Progenitor cell of endocrine pancreas (in vitro differentiated cells): Measurements from ENCODE around the gene TEX261. TPM values are rescaled to one million over a fixed set of nuclear protein-coding genes. Genes with fewer than 3 reads are reported as not detected.

Source experiments
- DNase-seq: peaks from one replicate; pipeline ENCODE4 v3.0.0; 2021; ENCODE audit warnings: low spot score; ENCODE audit not compliant: unreplicated experiment
- H3K27ac Mint-ChIP-seq: 2 replicates; pipeline ENCODE4 v1.8.0; 2021; ENCODE audit warnings: mild to moderate bottlenecking, moderate library complexity, mixed read lengths
- H3K27me3 Mint-ChIP-seq: 2 replicates; pipeline ENCODE4 v1.8.0; 2021; ENCODE audit warnings: mixed read lengths
- H3K36me3 Mint-ChIP-seq: 2 replicates; pipeline ENCODE4 v1.8.0; 2022; ENCODE audit warnings: mixed read lengths; ENCODE audit not compliant: insufficient read depth
- H3K4me1 Mint-ChIP-seq: 2 replicates; pipeline ENCODE4 v1.8.0; 2021; ENCODE audit warnings: low read depth, mixed read lengths
- H3K4me3 Mint-ChIP-seq: 2 replicates; pipeline ENCODE4 v1.8.0; 2021; ENCODE audit warnings: low read depth, mild to moderate bottlenecking, moderate library complexity, mixed read lengths
- H3K9me3 Mint-ChIP-seq: 2 replicates; pipeline ENCODE4 v1.8.0; 2021; ENCODE audit warnings: low read depth, mixed read lengths
- total RNA-seq: library from RNA; stranded (reverse); gene quantifications from 2 replicates; pipeline ENCODE4 v1.2.1, GENCODE V29; 2021
- TF ChIP-seq, protein P1 (sequence below): fragments of 200-600 bp; sonication (generic); IDR thresholded peaks from one replicate; pipeline ENCODE4 v1.5.0; 2021; ENCODE audit warnings: antibody characterized with exemption, mild to moderate bottlenecking; ENCODE audit not compliant: unreplicated experiment

The TEX261 gene
- total RNA-seq, 1 donor from 2014 or later: 36.9 TPM

DNA sequence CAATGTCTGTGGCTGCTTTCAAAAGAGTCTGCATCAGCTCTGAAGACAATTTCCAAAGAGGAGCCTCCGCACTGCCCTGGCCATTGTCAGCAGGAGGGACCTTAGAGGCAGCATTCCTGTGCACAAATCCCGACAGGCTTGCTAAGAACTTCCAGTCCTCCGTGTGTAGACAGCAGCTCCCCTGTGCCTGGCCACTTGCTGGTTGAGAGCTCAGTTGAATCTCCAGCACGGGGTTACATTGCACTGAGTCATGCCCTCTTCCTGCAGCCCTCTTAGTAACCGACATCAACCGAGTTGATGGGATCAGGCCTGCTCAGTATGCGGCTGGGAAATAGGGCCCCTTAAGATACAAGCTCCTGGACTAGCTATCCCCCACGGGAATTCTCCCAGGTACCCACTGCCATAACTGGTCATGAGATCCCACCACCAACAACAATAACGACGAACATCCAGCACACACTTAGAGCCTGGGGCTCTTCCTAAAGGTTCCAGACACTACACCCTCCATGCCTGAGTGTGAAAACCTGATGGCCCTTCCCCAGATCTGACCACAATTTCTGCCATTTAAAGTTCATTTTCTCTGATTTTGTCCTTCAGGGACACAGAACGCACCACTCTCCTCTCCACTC lies 47.0 kb downstream of the TEX261 start:
- no peaks in the 10 kb centered on the region for H3K36me3 Mint-ChIP-seq
- TF ChIP-seq, protein P1, sequence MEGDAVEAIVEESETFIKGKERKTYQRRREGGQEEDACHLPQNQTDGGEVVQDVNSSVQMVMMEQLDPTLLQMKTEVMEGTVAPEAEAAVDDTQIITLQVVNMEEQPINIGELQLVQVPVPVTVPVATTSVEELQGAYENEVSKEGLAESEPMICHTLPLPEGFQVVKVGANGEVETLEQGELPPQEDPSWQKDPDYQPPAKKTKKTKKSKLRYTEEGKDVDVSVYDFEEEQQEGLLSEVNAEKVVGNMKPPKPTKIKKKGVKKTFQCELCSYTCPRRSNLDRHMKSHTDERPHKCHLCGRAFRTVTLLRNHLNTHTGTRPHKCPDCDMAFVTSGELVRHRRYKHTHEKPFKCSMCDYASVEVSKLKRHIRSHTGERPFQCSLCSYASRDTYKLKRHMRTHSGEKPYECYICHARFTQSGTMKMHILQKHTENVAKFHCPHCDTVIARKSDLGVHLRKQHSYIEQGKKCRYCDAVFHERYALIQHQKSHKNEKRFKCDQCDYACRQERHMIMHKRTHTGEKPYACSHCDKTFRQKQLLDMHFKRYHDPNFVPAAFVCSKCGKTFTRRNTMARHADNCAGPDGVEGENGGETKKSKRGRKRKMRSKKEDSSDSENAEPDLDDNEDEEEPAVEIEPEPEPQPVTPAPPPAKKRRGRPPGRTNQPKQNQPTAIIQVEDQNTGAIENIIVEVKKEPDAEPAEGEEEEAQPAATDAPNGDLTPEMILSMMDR: no peak
- H3K9me3 Mint-ChIP-seq: no peaks in the 10 kb centered on the region
- peak; percentile 6 for DNase-seq
- H3K4me3 Mint-ChIP-seq: no peak overlapping the region
- no peak overlapping the region for H3K27ac Mint-ChIP-seq
- H3K27me3 Mint-ChIP-seq: peaks cover 74% of the 10 kb centered on the region
- peaks cover 5% of the 10 kb centered on the region for H3K4me1 Mint-ChIP-seq

DNA sequence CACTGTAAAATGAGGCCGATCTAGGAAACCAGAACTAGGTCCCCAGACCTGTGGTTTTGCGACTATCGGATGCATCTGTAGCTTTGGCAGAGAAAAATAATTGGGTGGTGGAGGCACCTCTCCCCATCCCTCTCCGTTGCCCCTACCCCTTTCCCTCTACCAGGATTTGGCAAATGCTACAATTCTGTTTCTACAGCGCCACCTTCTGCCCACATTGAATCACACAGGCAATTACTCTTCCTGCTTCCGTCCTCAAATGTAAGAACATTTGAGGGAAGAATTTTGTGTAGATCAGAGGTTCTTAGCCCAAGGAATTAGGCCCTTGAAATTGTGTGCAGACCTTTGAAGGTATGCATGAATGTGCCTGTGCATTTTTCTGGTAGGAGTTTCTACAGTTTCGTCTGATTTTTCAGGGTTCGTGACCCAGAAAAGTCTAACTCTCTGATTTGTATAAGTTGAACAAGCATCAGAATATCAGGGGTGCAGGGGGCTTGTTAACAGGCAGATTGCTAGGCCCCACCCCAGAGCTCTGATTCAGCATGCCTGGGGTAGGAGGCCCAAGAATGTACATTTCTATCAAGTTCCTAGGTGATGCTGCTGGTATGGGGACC lies 47.7 kb downstream of the TEX261 start:
- Mint-ChIP-seq H3K36me3 (no peaks in the 10 kb centered on the region), H3K9me3 (no peaks in the 10 kb centered on the region), H3K27ac (no peak overlapping the region), H3K4me1 (peaks cover 5% of the 10 kb centered on the region), H3K27me3 (peaks cover 74% of the 10 kb centered on the region), H3K4me3 (no peak overlapping the region)
- DNase-seq: peak; percentile 43
- TF ChIP-seq, protein P1: peak; percentile 79

DNA sequence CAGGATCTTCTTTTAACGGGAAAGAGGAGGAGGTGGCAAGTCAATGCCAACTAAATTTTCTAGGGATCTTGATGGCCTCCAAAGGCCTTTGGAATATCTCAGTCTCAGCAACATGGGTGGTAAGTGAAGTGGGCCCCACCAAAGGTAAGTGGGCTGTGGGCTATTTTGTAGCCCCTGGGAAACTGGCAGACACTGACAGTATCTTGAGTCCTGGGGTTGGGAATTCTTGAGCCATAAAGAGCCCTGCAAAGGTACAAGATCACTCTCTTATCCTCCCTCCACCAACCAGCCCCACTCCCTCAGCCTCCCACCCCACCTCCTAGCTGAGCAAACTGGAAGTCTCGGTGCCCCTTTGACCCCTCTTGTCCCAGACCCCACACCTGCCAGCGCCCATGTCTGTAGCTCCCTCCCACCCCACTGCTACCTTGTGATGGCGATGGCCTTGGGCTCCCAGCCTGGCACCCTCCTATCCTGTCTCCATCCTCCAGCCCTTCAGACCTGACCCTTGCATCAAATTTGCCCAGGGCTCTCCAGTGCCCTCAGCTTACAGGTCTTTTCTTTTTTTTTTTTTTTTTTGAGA lies 50.5 kb downstream of the TEX261 start:
- H3K36me3 Mint-ChIP-seq: no peaks in the 10 kb centered on the region
- DNase-seq: no peak
- H3K4me3 Mint-ChIP-seq: no peak overlapping the region
- TF ChIP-seq, protein P1: no peak
- H3K27ac Mint-ChIP-seq: no peak overlapping the region
- peaks cover 5% of the 10 kb centered on the region for H3K4me1 Mint-ChIP-seq
- peaks cover 82% of the 10 kb centered on the region for H3K27me3 Mint-ChIP-seq
- no peaks in the 10 kb centered on the region for H3K9me3 Mint-ChIP-seq

DNA sequence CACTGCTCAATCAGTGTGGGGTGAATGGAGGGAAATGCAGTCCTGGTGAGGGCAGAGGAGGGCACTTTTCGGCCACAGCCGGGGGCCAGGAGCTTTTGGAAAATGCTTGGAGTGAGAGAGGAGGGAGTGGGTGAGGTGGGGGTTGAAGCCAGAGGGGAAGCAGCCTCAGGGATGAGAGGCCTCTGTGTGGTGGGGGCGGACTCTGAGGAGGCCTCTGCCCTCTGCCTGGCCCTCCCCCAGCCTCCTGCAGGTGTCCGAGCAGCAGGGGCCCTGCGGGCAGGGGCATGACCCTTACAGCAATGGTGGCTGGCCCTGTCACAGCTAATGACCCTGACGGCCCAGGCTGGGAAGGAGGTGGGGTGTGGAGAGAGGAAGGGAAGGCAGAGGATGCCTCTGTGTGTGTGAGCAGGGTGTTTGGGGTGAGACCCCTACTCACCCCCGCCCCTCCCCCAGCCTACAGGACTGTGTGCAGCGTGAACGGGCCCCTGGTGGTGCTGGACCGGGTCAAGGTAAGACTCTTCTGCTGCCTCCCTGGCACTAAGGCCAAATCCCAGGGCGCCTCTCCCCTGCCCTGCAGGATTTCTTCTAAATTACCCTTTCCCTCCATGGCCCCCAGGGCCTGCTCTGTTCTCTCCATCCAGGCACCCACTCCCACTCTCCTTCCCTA lies 51.3 kb downstream of the TEX261 start:
- DNase-seq: no peak
- Mint-ChIP-seq H3K27me3 (peaks cover 79% of the 10 kb centered on the region), H3K4me3 (no peak overlapping the region)

More for the DNA sequence above, 51.3 kb downstream of the TEX261 start:
- Mint-ChIP-seq H3K9me3 (no peaks in the 10 kb centered on the region), H3K36me3 (no peaks in the 10 kb centered on the region), H3K4me1 (peaks cover 7% of the 10 kb centered on the region), H3K27ac (no peak overlapping the region)
- TF ChIP-seq, protein P1: no peak
